Aortic smooth muscle cell (primary cell): ENCODE results near the gene USP46. TPM values are rescaled to one million over a fixed set of nuclear protein-coding genes. Genes with fewer than 3 reads are reported as not detected.

Source experiments
- total RNA-seq: library from RNA; depleted of rRNA; stranded (reverse); fragments of >200 nt; gene quantifications from 2 replicates; pipeline ENCODE4 v1.2.3, GENCODE V29; 2014

The USP46 gene, protein sequence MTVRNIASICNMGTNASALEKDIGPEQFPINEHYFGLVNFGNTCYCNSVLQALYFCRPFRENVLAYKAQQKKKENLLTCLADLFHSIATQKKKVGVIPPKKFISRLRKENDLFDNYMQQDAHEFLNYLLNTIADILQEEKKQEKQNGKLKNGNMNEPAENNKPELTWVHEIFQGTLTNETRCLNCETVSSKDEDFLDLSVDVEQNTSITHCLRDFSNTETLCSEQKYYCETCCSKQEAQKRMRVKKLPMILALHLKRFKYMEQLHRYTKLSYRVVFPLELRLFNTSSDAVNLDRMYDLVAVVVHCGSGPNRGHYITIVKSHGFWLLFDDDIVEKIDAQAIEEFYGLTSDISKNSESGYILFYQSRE
- 11.6 and 12.9 TPM in 2 replicates for total RNA-seq

DNA sequence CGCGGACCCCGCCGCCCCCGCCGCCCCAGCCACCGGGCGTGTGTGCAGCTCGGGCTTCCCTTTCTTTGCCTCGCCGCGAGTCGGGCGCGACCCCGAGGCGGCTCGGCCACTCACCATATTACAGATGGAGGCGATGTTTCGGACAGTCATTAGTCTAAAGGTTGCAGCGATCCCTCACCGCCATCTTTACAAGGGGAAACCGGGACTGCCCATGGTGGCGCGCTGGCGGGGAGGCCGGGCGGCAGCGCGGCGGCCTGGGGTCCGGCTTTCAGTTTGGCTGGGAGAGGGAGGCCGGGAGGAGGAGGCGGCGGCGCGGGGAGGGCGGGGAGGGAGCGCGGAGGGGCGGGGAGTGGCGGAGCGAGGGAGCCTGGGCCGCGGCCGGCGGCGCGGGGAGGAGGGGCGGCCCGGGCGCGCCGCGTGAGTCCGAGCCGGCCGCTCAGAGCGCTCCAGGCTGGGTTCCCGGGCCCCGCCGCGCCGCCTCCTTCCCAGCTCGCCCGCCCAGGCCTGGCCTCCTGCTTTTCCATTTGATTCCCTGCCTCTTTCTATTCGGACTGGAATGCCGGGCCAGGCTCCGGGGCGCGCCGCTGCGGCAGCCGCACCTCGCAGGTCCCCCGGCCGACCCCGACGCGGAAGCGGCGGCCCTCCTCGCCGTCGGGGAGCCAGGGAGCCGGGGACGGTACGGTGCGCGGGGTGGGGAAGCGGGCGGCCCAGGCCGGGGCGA lies at the start of gene USP46:
USP46 (minus strand) TSS at position 301 of the 721 bp plus-strand sequence; CDS start at position 150, 151 bp downstream.

Other genes with a start within 250 kb of the USP46 start
- gene ERVMER34-1, start 92.1 kb upstream of the USP46 start, total RNA-seq, result not detected in 2 replicates
- 0.06 TPM in 1 of 2 replicates, not detected in the other for gene RASL11B, start 203.0 kb upstream of the USP46 start, total RNA-seq